RCC 7860 (cell line): ENCODE results near the gene KCNJ6.
"Not testable (repeated sequence)": the region's sequence is repeated elsewhere in the genome, so short reads cannot be mapped to it uniquely, and the experiment has no call there.

ENCODE experiments used
- DNase-seq: peaks from one replicate; pipeline ENCODE4 v3.0.0-alpha.2; 2015; ENCODE audit warnings: low spot score
- FAIRE-seq: peaks from 2 replicates; lab custom pipeline; 2012; peaks lifted over from hg19 to GRCh38; lab: Jason Lieb, UNC

The KCNJ6 gene

GRCh38 chr21:37623689-37624088, 292.6 kb downstream of the KCNJ6 start:
- no peak for FAIRE-seq

GRCh38 chr21:37623183-37623582, 293.1 kb downstream of the KCNJ6 start:
- FAIRE-seq (no peak), DNase-seq (no peak)

More at GRCh38 chr21:37623689-37624088, 292.6 kb downstream of the KCNJ6 start:
- DNase-seq = no peak

GRCh38 chr21:37622755-37623154, 293.5 kb downstream of the KCNJ6 start:
- DNase-seq (no peak), FAIRE-seq (no peak)

GRCh38 chr21:37620401-37620800, 295.9 kb downstream of the KCNJ6 start:
- DNase-seq (no peak), FAIRE-seq (no peak)

- no peak for FAIRE-seq
Observed at GRCh38 chr21:37619464-37619974, 296.7 kb downstream of the KCNJ6 start.

GRCh38 chr21:37618081-37618480, 298.2 kb downstream of the KCNJ6 start:
- DNase-seq (no peak), FAIRE-seq (no peak)

More at GRCh38 chr21:37619464-37619974, 296.7 kb downstream of the KCNJ6 start:
- no peak for DNase-seq

- DNase-seq = no peak
- no peak for FAIRE-seq
Observed at GRCh38 chr21:37615962-37616361, 300.3 kb downstream of the KCNJ6 start.

- FAIRE-seq (no peak), DNase-seq (no peak)
Observed at GRCh38 chr21:37614351-37614875, 301.8 kb downstream of the KCNJ6 start.

- FAIRE-seq = no peak
- DNase-seq = no peak
Observed at GRCh38 chr21:37607081-37607480, 309.2 kb downstream of the KCNJ6 start.

- no peak for DNase-seq
- no peak for FAIRE-seq
Observed at GRCh38 chr21:37606549-37606948, 309.7 kb downstream of the KCNJ6 start.

- DNase-seq (no peak), FAIRE-seq (no peak)
Observed at GRCh38 chr21:37605006-37605405, 311.3 kb downstream of the KCNJ6 start.

GRCh38 chr21:37603129-37603528, 313.1 kb downstream of the KCNJ6 start:
- DNase-seq (no peak), FAIRE-seq (no peak)

- no peak for DNase-seq
- FAIRE-seq = no peak
Observed at GRCh38 chr21:37601915-37602314, 314.3 kb downstream of the KCNJ6 start.

- DNase-seq (no peak), FAIRE-seq (no peak)
Observed at GRCh38 chr21:37601027-37601426, 315.2 kb downstream of the KCNJ6 start.

- no peak for FAIRE-seq
- no peak for DNase-seq
Observed at GRCh38 chr21:37595944-37596343, 320.3 kb downstream of the KCNJ6 start.

- FAIRE-seq (no peak), DNase-seq (no peak)
Observed at GRCh38 chr21:37594472-37594951, 321.7 kb downstream of the KCNJ6 start.

GRCh38 chr21:37593740-37594471, 322.4 kb downstream of the KCNJ6 start:
- DNase-seq = no peak

GRCh38 chr21:37593015-37593414, 323.2 kb downstream of the KCNJ6 start:
- DNase-seq (no peak), FAIRE-seq (no peak)

More at GRCh38 chr21:37593740-37594471, 322.4 kb downstream of the KCNJ6 start:
- no peak for FAIRE-seq

GRCh38 chr21:37592496-37592895, 323.8 kb downstream of the KCNJ6 start:
- FAIRE-seq (no peak), DNase-seq (no peak)

GRCh38 chr21:37591994-37592393, 324.3 kb downstream of the KCNJ6 start:
- not testable (repeated sequence) for FAIRE-seq, DNase-seq

- not testable (repeated sequence) for FAIRE-seq, DNase-seq
Observed at GRCh38 chr21:37590836-37591235, 325.4 kb downstream of the KCNJ6 start.

GRCh38 chr21:37588644-37589043, 327.6 kb downstream of the KCNJ6 start:
- FAIRE-seq, DNase-seq: not testable (repeated sequence)
